A673 (cell line): ENCODE data around the gene BCL3. TPM values are rescaled to one million over a fixed set of nuclear protein-coding genes. Genes with fewer than 3 reads are reported as not detected.
"Not testable (repeated sequence)": the region's sequence is repeated elsewhere in the genome, so short reads cannot be mapped to it uniquely, and the experiment has no call there.

ENCODE experiments used
- BruUV-seq: library from RNA; stranded (reverse); fragments of 400-500 nt; replicated peaks from 2 replicates; lab custom pipeline; 2021; lab: Mats Ljungman, UMichigan
- CTCF ChIA-PET: fragments of 300-600 bp; sonication (Branson Sonifier 250); formaldehyde crosslinking; loops from one replicate; lab custom pipeline; 2022; ENCODE audit warnings: antibody characterized with exemption; lab: Charles Lee
- POLR2A ChIA-PET: fragments of 300-600 bp; sonication (Branson Sonifier 250); formaldehyde crosslinking; loops from one replicate; lab custom pipeline; 2022; ENCODE audit warnings: antibody characterized with exemption; ENCODE audit not compliant: low non-redundant PET; lab: Charles Lee
- DNase-seq: peaks from one replicate; pipeline ENCODE4 v3.0.0-alpha.2; 2015; ENCODE audit warnings: low spot score
- H3K27ac ChIP-seq: fragments of 200-600 bp; sonication (generic); 2 replicates; pipeline ENCODE4 v1.5.1; 2016; ENCODE audit warnings: mixed run types, low read depth, mild to moderate bottlenecking, mixed read lengths, antibody characterized with exemption, low read length; ENCODE audit not compliant: poor library complexity, severe bottlenecking
- H3K27me3 ChIP-seq: fragments of 200-600 bp; sonication (generic); replicated peaks from 2 replicates; pipeline ENCODE4 v1.6.1; 2017; ENCODE audit warnings: mixed run types, low read depth, mild to moderate bottlenecking, mixed read lengths, antibody characterized with exemption, low read length; ENCODE audit not compliant: insufficient read depth, poor library complexity
- H3K36me3 ChIP-seq: fragments of 200-600 bp; sonication (generic); 2 replicates; pipeline ENCODE4 v1.6.1; 2016; ENCODE audit warnings: mixed run types, mild to moderate bottlenecking, mixed read lengths, antibody characterized with exemption, low read length; ENCODE audit not compliant: insufficient read depth, poor library complexity, severe bottlenecking
- H3K4me1 ChIP-seq: fragments of 200-600 bp; sonication (generic); 2 replicates; pipeline ENCODE4 v1.6.1; 2017; ENCODE audit warnings: mixed run types, mild to moderate bottlenecking, mixed read lengths, antibody characterized with exemption, low read length; ENCODE audit not compliant: insufficient read depth, poor library complexity, severe bottlenecking
- H3K4me3 ChIP-seq: fragments of 200-600 bp; sonication (generic); 2 replicates; pipeline ENCODE4 v1.5.1; 2016; ENCODE audit warnings: low read depth, mixed run types, mild to moderate bottlenecking, mixed read lengths, low read length; ENCODE audit not compliant: poor library complexity, severe bottlenecking
- H3K9me3 ChIP-seq: fragments of 200-600 bp; sonication (generic); 2 replicates; pipeline ENCODE4 v1.6.1; 2016; ENCODE audit warnings: mixed run types, low read depth, mild to moderate bottlenecking, mixed read lengths, antibody characterized with exemption, low read length; ENCODE audit not compliant: poor library complexity, severe bottlenecking
- CTCF ChIP-seq: fragments of 300-800, 200-600 bp; sonication (generic); conservative IDR thresholded peaks from 2 replicates; pipeline ENCODE4 v1.5.1; 2017; ENCODE audit warnings: low read depth, mild to moderate bottlenecking, antibody characterized with exemption, low read length, moderate library complexity, mixed read lengths
- EZH2 ChIP-seq: fragments of 200-600 bp; sonication (generic); IDR thresholded peaks from 2 replicates; pipeline ENCODE4 v1.6.1; 2017; ENCODE audit warnings: borderline replicate concordance, low read depth, mild to moderate bottlenecking, mixed read lengths, antibody characterized with exemption, low read length; ENCODE audit not compliant: poor library complexity, severe bottlenecking
- intact Hi-C: fragments of 100-400 bp; cut with micrococcal nuclease; formaldehyde crosslinking; loops from one replicate; pipeline ENCODE4 v1.10.0; 2022; ENCODE audit not compliant: unreplicated experiment
- total RNA-seq: library from RNA; stranded (reverse); gene quantifications from 2 replicates; pipeline ENCODE4 v1.2.3, GENCODE V29; 2021

The BCL3 gene
- total RNA-seq, 1 experiment from 2014 or later, result 6.6 TPM

- no peak within 1 kb of the TSS for H3K4me3 ChIP-seq
- no peaks in the 10 kb centered on the region for H3K27me3 ChIP-seq
- intact Hi-C loops, result no loop called here
- no peaks in the 10 kb centered on the region for H3K4me1 ChIP-seq
- DNase-seq, result no peak
- H3K36me3 ChIP-seq, result no peaks in the 10 kb centered on the region
- ChIA-PET CTCF (no interaction called here), POLR2A (no interaction called here)
- no TSS peak for BruUV-seq
- no peaks in the 10 kb centered on the region for H3K9me3 ChIP-seq
- TF ChIP-seq CTCF, result no peak
- TF ChIP-seq EZH2, result no peak
- H3K27ac ChIP-seq, result no peak within 1 kb of the TSS
These were observed 29.3 kb downstream of the BCL3 start, which contains the start of gene CBLC for GRCh38 chr19:44777715-44778347. CBLC (plus strand) TSS chr19:44777890; CDS start chr19:44777932, 42 bp downstream.

DNA sequence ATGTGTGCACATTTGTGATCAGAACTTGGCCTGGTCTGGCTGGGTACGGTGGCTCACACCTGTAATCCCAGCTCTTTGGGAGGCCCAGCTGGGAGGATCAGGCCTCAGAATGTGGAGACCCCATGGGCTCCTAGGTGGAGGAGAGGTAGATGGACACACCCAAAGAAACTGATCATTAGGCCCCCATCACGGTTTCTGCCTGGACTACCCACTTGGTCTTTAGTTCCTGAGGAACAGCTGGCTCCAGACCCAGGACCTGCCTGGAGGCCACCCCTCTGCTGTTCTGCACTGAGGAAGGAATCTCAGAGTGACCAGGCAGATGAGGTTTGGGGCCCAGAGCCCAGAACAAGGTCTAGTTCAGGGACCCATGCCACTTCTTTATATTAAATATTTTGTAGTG lies 30.6 kb downstream of the BCL3 start:
- Histone ChIP-seq H3K27ac (no peak overlapping the region), H3K4me1 (no peaks in the 10 kb centered on the region), H3K4me3 (no peak overlapping the region), H3K36me3 (no peaks in the 10 kb centered on the region), H3K27me3 (no peaks in the 10 kb centered on the region), H3K9me3 (no peaks in the 10 kb centered on the region)
- TF ChIP-seq CTCF (no peak), EZH2 (no peak)
- no peak for DNase-seq
- ChIA-PET POLR2A (no interaction called here), CTCF (interaction anchor here (1.1 kb wide), 1 partner anchor 55 kb away, joined by 6 read pairs; no protein-coding TSS in a partner anchor)
- no TSS peak for BruUV-seq
- intact Hi-C loops, result no loop called here

GRCh38 chr19:44781694-44782093 lies 33.2 kb downstream of the BCL3 start:
- DNase-seq, H3K27ac ChIP-seq, H3K4me3 ChIP-seq, H3K4me1 ChIP-seq, BruUV-seq, H3K27me3 ChIP-seq, H3K36me3 ChIP-seq, H3K9me3 ChIP-seq: not testable (repeated sequence)
- ChIA-PET POLR2A (interaction anchor here (0.7 kb wide), 1 partner anchor 146 kb away, joined by 9 read pairs; no protein-coding TSS in a partner anchor), CTCF (interaction anchor here (0.9 kb wide), 1 partner anchor 11 kb away, joined by 3 read pairs; no protein-coding TSS in a partner anchor)
- intact Hi-C loops, result loop anchor here (5.0 kb wide), 1 partner anchor 171 kb away; no protein-coding TSS in a partner anchor
